GM23338 (cell line): ENCODE measurements around the gene KLK4. TPM values are rescaled to one million over a fixed set of nuclear protein-coding genes. Genes with fewer than 3 reads are reported as not detected.

ENCODE experiments used
- ATAC-seq: fragments of 200-7000 bp; cut with Tn5 transposase; 3 replicates; pipeline ENCODE4 v1.9.1; 2020
- DNase-seq: peaks from one replicate; pipeline ENCODE4 v3.0.0-alpha.2; 2015; ENCODE audit warnings: low spot score
- H2AFZ ChIP-seq: fragments of 200-600 bp; sonication (generic); 2 replicates; pipeline ENCODE4 v1.8.0; 2016; ENCODE audit warnings: antibody characterized with exemption, mild to moderate bottlenecking, moderate library complexity
- H3F3A ChIP-seq: fragments of 200-600 bp; sonication (generic); replicated peaks from 2 replicates; pipeline ENCODE4 v1.8.0; 2017; ENCODE audit warnings: antibody characterized with exemption, mixed run types, low read depth
- H3K27ac ChIP-seq: fragments of 200-600 bp; sonication (generic); 2 replicates; pipeline ENCODE4 v1.6.1; 2016; ENCODE audit warnings: low read depth
- H3K27me3 ChIP-seq: fragments of 200-600 bp; sonication (generic); 2 replicates; pipeline ENCODE4 v1.8.0; 2016; ENCODE audit warnings: mild to moderate bottlenecking, mixed run types, moderate library complexity; ENCODE audit not compliant: insufficient read depth
- H3K36me3 ChIP-seq: fragments of 200-600 bp; sonication (generic); 2 replicates; pipeline ENCODE4 v1.8.0; 2016; ENCODE audit warnings: mild to moderate bottlenecking; ENCODE audit not compliant: insufficient read depth
- H3K4me1 ChIP-seq: fragments of 200-600 bp; sonication (generic); 2 replicates; pipeline ENCODE4 v1.8.0; 2016; ENCODE audit warnings: mild to moderate bottlenecking, moderate library complexity; ENCODE audit not compliant: insufficient read depth
- H3K4me2 ChIP-seq: fragments of 200-600 bp; sonication (generic); 2 replicates; pipeline ENCODE4 v1.7.1; 2017; ENCODE audit warnings: mixed run types
- H3K4me3 ChIP-seq: fragments of 200-600 bp; sonication (generic); 2 replicates; pipeline ENCODE4 v1.6.1; 2016; ENCODE audit warnings: mixed run types
- H3K79me2 ChIP-seq: fragments of 200-600 bp; sonication (generic); replicated peaks from 2 replicates; pipeline ENCODE4 v1.8.0; 2017; ENCODE audit warnings: mild to moderate bottlenecking; ENCODE audit not compliant: insufficient read depth
- H3K9me2 ChIP-seq: fragments of 200-600 bp; sonication (generic); 2 replicates; pipeline ENCODE4 v1.8.0; 2017; ENCODE audit not compliant: insufficient read depth
- H4K20me1 ChIP-seq: fragments of 200-600 bp; sonication (generic); replicated peaks from 2 replicates; pipeline ENCODE4 v1.8.0; 2017; ENCODE audit warnings: mild to moderate bottlenecking; ENCODE audit not compliant: insufficient read depth
- H3K27ac Mint-ChIP-seq: 2 replicates; pipeline ENCODE4 v1.8.0; 2020; ENCODE audit warnings: inconsistent platforms, mild to moderate bottlenecking, moderate library complexity, mixed read lengths
- H3K27me3 Mint-ChIP-seq: 3 replicates; pipeline ENCODE4 v1.8.0; 2022; ENCODE audit warnings: low read depth, mild to moderate bottlenecking, moderate library complexity, mixed read lengths, inconsistent platforms; ENCODE audit not compliant: insufficient read depth, poor library complexity
- H3K36me3 Mint-ChIP-seq: 3 replicates; pipeline ENCODE4 v1.8.0; 2021; ENCODE audit warnings: low read depth, mild to moderate bottlenecking, inconsistent platforms, moderate library complexity, mixed read lengths
- H3K4me1 Mint-ChIP-seq: 3 replicates; pipeline ENCODE4 v1.8.0; 2020; ENCODE audit warnings: mild to moderate bottlenecking, inconsistent platforms, mixed read lengths
- H3K4me3 Mint-ChIP-seq: 3 replicates; pipeline ENCODE4 v1.8.0; 2021; ENCODE audit warnings: moderate library complexity, mild to moderate bottlenecking, inconsistent platforms, mixed read lengths
- H3K9me3 Mint-ChIP-seq: 3 replicates; pipeline ENCODE4 v1.8.0; 2020; ENCODE audit warnings: moderate library complexity, mild to moderate bottlenecking, inconsistent platforms, mixed read lengths
- CREB1 ChIP-seq: fragments of 250-450 bp; sonication (Bioruptor Pico); IDR thresholded peaks from 2 replicates; pipeline ENCODE4 v1.5.0; 2020; ENCODE audit warnings: low read depth, mild to moderate bottlenecking, moderate library complexity
- CTCF ChIP-seq, 2 experiments: fragments of 200-600 bp in 1 of 2; sonication (generic) in 1 of 2; conservative IDR thresholded peaks; 2 replicates each; pipeline versions ENCODE4 v1.5.1 to v1.6.1; 2016 to 2017; ENCODE audit warnings: antibody characterized with exemption in 2 of 2, low read depth in 2 of 2, mild to moderate bottlenecking in 2 of 2, moderate library complexity in 1 of 2
- ETS1 ChIP-seq: IDR thresholded peaks from 2 replicates; pipeline ENCODE4 v1.6.1; 2016; ENCODE audit warnings: antibody characterized with exemption
- EZH2 ChIP-seq: fragments of 200-600 bp; sonication (generic); IDR thresholded peaks from one replicate; pipeline ENCODE4 v1.8.0; 2017; ENCODE audit warnings: antibody characterized with exemption, mild to moderate bottlenecking, low read depth; ENCODE audit not compliant: unreplicated experiment
- EZH2phosphoT487 ChIP-seq: fragments of 200-600 bp; sonication (generic); IDR thresholded peaks from one replicate; pipeline ENCODE4 v1.8.1; 2018; ENCODE audit warnings: antibody characterized with exemption; ENCODE audit not compliant: unreplicated experiment
- NANOG ChIP-seq: IDR thresholded peaks from 2 replicates; pipeline ENCODE4 v1.6.1; 2016; ENCODE audit warnings: antibody characterized with exemption, borderline replicate concordance
- POLR2AphosphoS5 ChIP-seq: IDR thresholded peaks from 2 replicates; pipeline ENCODE4 v1.6.1; 2016; ENCODE audit warnings: antibody characterized with exemption, low read depth
- REST ChIP-seq: IDR thresholded peaks from one replicate; pipeline ENCODE4 v1.6.1; 2018; ENCODE audit warnings: antibody characterized with exemption; ENCODE audit not compliant: unreplicated experiment
- STAT1 ChIP-seq: IDR thresholded peaks from one replicate; pipeline ENCODE4 v1.6.1; 2016; ENCODE audit warnings: antibody characterized with exemption; ENCODE audit not compliant: unreplicated experiment
- ZNF114 ChIP-seq: fragments of 250-450 bp; sonication (Bioruptor Pico); IDR thresholded peaks from 2 replicates; pipeline ENCODE4 v1.5.0; 2020; ENCODE audit warnings: mild to moderate bottlenecking, moderate library complexity
- polyA plus RNA-seq: library from polyadenylated mRNA; unstranded; fragments of >200 nt; fragmentation: Nextera tagmentation; extraction: Ambion mirVana; gene quantifications from 2 replicates; pipeline ENCODE4 v1.2.1, GENCODE V29; 2016
- total RNA-seq: library from RNA; depleted of rRNA; stranded (reverse); fragments of >200 nt; shearing (Covaris generic); gene quantifications from 2 replicates; pipeline ENCODE4 v1.2.3, GENCODE V29; 2014

KLK4 gene
- total and polyA plus RNA-seq, 2 experiments from 2014 or later = 0.76 to 1.8 TPM

- peaks cover 16% of the 10 kb centered on the region for H3K27me3 Mint-ChIP-seq
- Histone ChIP-seq H2AFZ (no peak overlapping the region), H4K20me1 (no peaks in the 10 kb centered on the region), H3K9me2 (no peaks in the 10 kb centered on the region; the same call in 1 of the 2 replicates), H3K36me3 (no peaks in the 10 kb centered on the region), H3K4me1 (no peaks in the 10 kb centered on the region), H3K4me3 (no peak overlapping the region), H3K27me3 (no peaks in the 10 kb centered on the region), H3K79me2 (no peaks in the 10 kb centered on the region), H3K27ac (no peak overlapping the region), H3F3A (no peaks in the 10 kb centered on the region), H3K4me2 (no peak overlapping the region)
- H3K9me3 Mint-ChIP-seq = no peaks in the 10 kb centered on the region; the same call in 1 of the 3 replicates
- DNase-seq (no peak), ATAC-seq (no peak)
- H3K4me3 Mint-ChIP-seq = no peak overlapping the region
- H3K27ac Mint-ChIP-seq = no peak overlapping the region
- H3K36me3 Mint-ChIP-seq = no peaks in the 10 kb centered on the region
- TF ChIP-seq POLR2AphosphoS5 = no peak
- TF ChIP-seq CTCF (conservative IDR thresholded peaks at IDR 0.05; ENCODE audit: low read depth in 2 of 2) = no peak
- TF ChIP-seq ZNF114 = no peak
- no peak for TF ChIP-seq STAT1
- TF ChIP-seq NANOG = no peak
- no peak for TF ChIP-seq EZH2phosphoT487
- TF ChIP-seq ETS1 = no peak
- no peak for TF ChIP-seq EZH2
- TF ChIP-seq REST = no peak
- TF ChIP-seq CREB1 (CRISPR knock-in tag) = no peak
- H3K4me1 Mint-ChIP-seq = peaks cover 6% of the 10 kb centered on the region; the same call in 2 of the 3 replicates
These were observed 19.8 kb upstream of the KLK4 start for GRCh38 chr19:50931023-50931422.
